Testis (tissue), 3 donors: ENCODE data around the gene GBE1. TPM values are rescaled to one million over a fixed set of nuclear protein-coding genes. Genes with fewer than 3 reads are reported as not detected.

ENCODE experiments used
- DNase-seq: peaks from one replicate; pipeline ENCODE4 v3.0.0-alpha.2; 2019
- H3K27ac ChIP-seq, 2 donors: fragments of 200-600 bp; sonication (generic); one replicate each; pipeline ENCODE4 v1.5.1; 2019
- H3K27me3 ChIP-seq: fragments of 200-600 bp; sonication (generic); one replicate; pipeline ENCODE4 v1.5.1; 2019
- H3K36me3 ChIP-seq: fragments of 200-600 bp; sonication (generic); one replicate; pipeline ENCODE4 v1.5.1; 2017; ENCODE audit warnings: low read depth; ENCODE audit errors: missing control alignments
- H3K4me1 ChIP-seq: fragments of 200-600 bp; sonication (generic); one replicate; pipeline ENCODE4 v1.5.1; 2019
- H3K4me3 ChIP-seq, 2 donors: fragments of 200-600 bp; sonication (generic); one replicate each; pipeline ENCODE4 v1.5.1; 2017 to 2019
- H3K9me3 ChIP-seq: fragments of 200-600 bp; sonication (generic); one replicate; pipeline ENCODE4 v1.5.1; 2017
- POLR2A ChIP-seq: fragments of 450-650 bp; IDR thresholded peaks from one replicate; pipeline ENCODE4 v1.6.1; 2017; ENCODE audit warnings: antibody characterized with exemption, mild to moderate bottlenecking, moderate library complexity
- whole genome bisulfite sequencing, 2 donors: methylation state at CpG; one replicate each; pipeline ENCODE4 v1.1.5; 2018; 5-methylcytosine and 5-hydroxymethylcytosine counted together
- intact Hi-C: fragments of 100-400 bp; cut with DNase I; formaldehyde crosslinking; loops from one replicate; pipeline ENCODE4 v1.15.1; 2023; ENCODE audit warnings: low total_unique reads
- polyA plus RNA-seq: library from polyadenylated mRNA; stranded (reverse); fragments of 350-450 nt; fragmentation: Illumina TruSeq; extraction: RNeasy Lipid Tissue Mini Kit (QIAGEN cat#74804); gene quantifications from one replicate; pipeline ENCODE4 v1.2.3, GENCODE V29; 2014; ENCODE audit warnings: low read depth, low replicate concordance; ENCODE audit not compliant: insufficient read depth
- total RNA-seq, 2 donors: library from RNA; depleted of rRNA; stranded (reverse); fragments of >200 nt; gene quantifications; one replicate each; pipeline ENCODE4 v1.2.3, GENCODE V29; 2016
- TF ChIP-seq, protein P1 (sequence below), 3 experiments: fragments of 450-650 bp in 2 of 3; fragments of 200-600 bp in 1 of 3; sonication (generic) in 1 of 3; IDR thresholded peaks; one replicate each; pipeline ENCODE4 v1.5.1; 2016 to 2019; ENCODE audit warnings: antibody characterized with exemption in 3 of 3, mild to moderate bottlenecking in 2 of 3, moderate library complexity in 1 of 3

The GBE1 gene
- total and polyA plus RNA-seq, 3 donors from 2014 or later, result 14.1 to 23.5 (median 19.4) TPM

DNA sequence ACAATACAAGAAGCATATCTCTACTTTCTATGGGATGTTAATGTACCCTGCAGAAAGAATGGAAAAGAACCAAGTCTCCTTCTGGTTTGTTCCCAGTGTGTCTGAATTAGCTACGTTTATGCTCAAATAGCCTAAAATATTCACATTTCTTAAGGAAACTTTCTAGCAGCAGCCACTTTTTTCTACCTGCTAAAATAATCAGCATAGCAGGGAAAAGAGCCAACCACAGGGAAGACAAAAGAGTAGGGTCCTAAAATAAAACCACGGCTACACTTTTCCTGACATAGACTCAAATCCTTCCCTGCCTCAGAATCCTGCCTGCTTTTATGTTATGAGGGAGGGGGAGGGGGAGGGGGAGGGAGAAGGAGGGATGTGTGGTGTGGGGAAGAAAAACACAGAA lies 136.7 kb downstream of the GBE1 start:
- TF ChIP-seq, protein P1, sequence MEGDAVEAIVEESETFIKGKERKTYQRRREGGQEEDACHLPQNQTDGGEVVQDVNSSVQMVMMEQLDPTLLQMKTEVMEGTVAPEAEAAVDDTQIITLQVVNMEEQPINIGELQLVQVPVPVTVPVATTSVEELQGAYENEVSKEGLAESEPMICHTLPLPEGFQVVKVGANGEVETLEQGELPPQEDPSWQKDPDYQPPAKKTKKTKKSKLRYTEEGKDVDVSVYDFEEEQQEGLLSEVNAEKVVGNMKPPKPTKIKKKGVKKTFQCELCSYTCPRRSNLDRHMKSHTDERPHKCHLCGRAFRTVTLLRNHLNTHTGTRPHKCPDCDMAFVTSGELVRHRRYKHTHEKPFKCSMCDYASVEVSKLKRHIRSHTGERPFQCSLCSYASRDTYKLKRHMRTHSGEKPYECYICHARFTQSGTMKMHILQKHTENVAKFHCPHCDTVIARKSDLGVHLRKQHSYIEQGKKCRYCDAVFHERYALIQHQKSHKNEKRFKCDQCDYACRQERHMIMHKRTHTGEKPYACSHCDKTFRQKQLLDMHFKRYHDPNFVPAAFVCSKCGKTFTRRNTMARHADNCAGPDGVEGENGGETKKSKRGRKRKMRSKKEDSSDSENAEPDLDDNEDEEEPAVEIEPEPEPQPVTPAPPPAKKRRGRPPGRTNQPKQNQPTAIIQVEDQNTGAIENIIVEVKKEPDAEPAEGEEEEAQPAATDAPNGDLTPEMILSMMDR (IDR thresholded peaks at IDR 0.05), result no peak
- no peak for TF ChIP-seq POLR2A
- 74% methylated on average over 2 of the region's 2 CpGs for WGBS, 2 donors
- Histone ChIP-seq H3K36me3 (no peaks in the 10 kb centered on the region), H3K4me3 (no peak overlapping the region), H3K4me1 (no peaks in the 10 kb centered on the region), H3K9me3 (no peaks in the 10 kb centered on the region), H3K27me3 (no peaks in the 10 kb centered on the region), H3K27ac (no peak overlapping the region)
- intact Hi-C loops, result no loop called here
- no peak for DNase-seq

DNA sequence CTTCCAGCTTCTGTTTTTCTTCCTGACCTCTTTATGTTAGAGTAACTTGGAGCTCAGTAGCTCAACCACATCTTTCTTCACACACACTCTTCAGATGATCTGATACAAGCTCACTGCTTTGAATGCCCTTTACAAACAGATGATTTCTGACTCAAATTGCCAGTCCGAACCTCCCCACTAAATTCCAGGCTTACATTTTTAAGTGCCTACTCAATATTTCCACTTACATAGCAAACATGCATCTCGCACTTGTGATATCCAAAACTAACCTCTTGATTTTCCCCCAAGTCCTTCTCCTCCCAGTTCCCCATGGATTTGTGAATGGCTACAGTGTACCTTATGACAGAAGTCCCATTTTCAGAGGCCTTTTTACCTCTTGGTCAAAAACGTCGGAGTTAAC lies 139.1 kb downstream of the GBE1 start:
- Histone ChIP-seq H3K4me1 (no peaks in the 10 kb centered on the region), H3K27me3 (no peaks in the 10 kb centered on the region), H3K4me3 (no peak overlapping the region), H3K9me3 (no peaks in the 10 kb centered on the region), H3K27ac (no peak overlapping the region), H3K36me3 (no peaks in the 10 kb centered on the region)
- TF ChIP-seq, protein P1 (IDR thresholded peaks at IDR 0.05), result no peak
- no peak for TF ChIP-seq POLR2A
- 89 to 96% methylated on average over 4 of the region's 4 CpGs for WGBS, 2 donors
- intact Hi-C loops, result no loop called here
- DNase-seq, result no peak

- no peaks in the 10 kb centered on the region for H3K36me3 ChIP-seq
- no peaks in the 10 kb centered on the region for H3K9me3 ChIP-seq
- intact Hi-C loops, result no loop called here
- no peaks in the 10 kb centered on the region for H3K27me3 ChIP-seq
- TF ChIP-seq, protein P1 (IDR thresholded peaks at IDR 0.05), result no peak
- no peak for TF ChIP-seq POLR2A
- no peak for DNase-seq
- H3K4me3 ChIP-seq, result no peak overlapping the region
- 91% methylated on average over 5 of the region's 5 CpGs for WGBS, 2 donors
- no peak overlapping the region for H3K27ac ChIP-seq
- no peaks in the 10 kb centered on the region for H3K4me1 ChIP-seq
Measured at GRCh38 chr3:81621277-81621676, 140.2 kb downstream of the GBE1 start.

GRCh38 chr3:81620849-81621248 lies 140.6 kb downstream of the GBE1 start:
- Histone ChIP-seq H3K9me3 (no peaks in the 10 kb centered on the region), H3K27me3 (no peaks in the 10 kb centered on the region), H3K36me3 (no peaks in the 10 kb centered on the region), H3K4me1 (no peaks in the 10 kb centered on the region), H3K27ac (no peak overlapping the region), H3K4me3 (no peak overlapping the region)
- DNase-seq, result no peak
- intact Hi-C loops, result no loop called here
- 92% methylated on average over 5 of the region's 5 CpGs for WGBS, 2 donors
- TF ChIP-seq POLR2A, result no peak
- TF ChIP-seq, protein P1 (IDR thresholded peaks at IDR 0.05), result no peak

DNA sequence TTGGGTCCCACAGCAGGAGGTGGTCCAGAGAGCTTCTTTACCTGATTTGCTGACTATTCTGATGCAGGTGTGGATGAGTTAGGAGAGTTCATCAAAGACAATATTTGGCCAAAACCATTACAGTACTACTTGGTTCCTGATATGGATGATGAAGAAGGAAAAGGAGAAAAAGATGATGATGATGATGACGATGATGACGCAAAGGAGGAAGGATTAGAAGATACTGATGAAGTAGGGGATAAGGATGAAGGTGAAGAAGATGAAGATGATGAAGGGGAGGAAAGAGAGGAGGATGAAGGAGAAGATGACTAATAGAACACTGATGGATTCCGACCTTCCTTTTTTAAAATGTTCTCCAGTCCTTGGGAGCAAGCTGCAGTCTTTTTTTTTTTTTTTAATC lies 148.7 kb downstream of the GBE1 start:
- DNase-seq, result no peak
- H3K9me3 ChIP-seq, result no peaks in the 10 kb centered on the region
- intact Hi-C loops, result no loop called here
- H3K27ac ChIP-seq, result no peak overlapping the region
- H3K4me3 ChIP-seq, result no peak overlapping the region
- H3K36me3 ChIP-seq, result no peaks in the 10 kb centered on the region
- no peaks in the 10 kb centered on the region for H3K27me3 ChIP-seq
- WGBS, 2 donors, result 98 to 99% methylated on average over 3 of the region's 3 CpGs
- H3K4me1 ChIP-seq, result no peaks in the 10 kb centered on the region
- TF ChIP-seq, protein P1 (IDR thresholded peaks at IDR 0.05), result no peak
- TF ChIP-seq POLR2A, result no peak
